GM19238 (cell line): ENCODE measurements around the gene EGFL6.
"Not testable (repeated sequence)": the region's sequence is repeated elsewhere in the genome, so short reads cannot be mapped to it uniquely, and the experiment has no call there.

Source experiments
- DNase-seq: peaks from one replicate; pipeline ENCODE4 v3.0.0; 2011; ENCODE audit warnings: low spot score; ENCODE audit not compliant: insufficient read length

Gene EGFL6

GRCh38 chrX:13652287-13652793, 82.9 kb downstream of the EGFL6 start:
- no peak for DNase-seq

GRCh38 chrX:13652850-13653693, 83.7 kb downstream of the EGFL6 start, which contains the start of gene TCEANC:
TCEANC (plus strand) TSS chrX:13653141; CDS start chrX:13662509, 9,368 bp downstream.
- peak; percentile 86 for DNase-seq

- no peak for DNase-seq
Observed at GRCh38 chrX:13654116-13654515, 84.7 kb downstream of the EGFL6 start.

- DNase-seq, result no peak
Observed at GRCh38 chrX:13655674-13656073, 86.3 kb downstream of the EGFL6 start.

GRCh38 chrX:13658602-13659001, 89.2 kb downstream of the EGFL6 start:
- no peak for DNase-seq

- DNase-seq, result no peak
Observed at GRCh38 chrX:13659063-13659462, 89.7 kb downstream of the EGFL6 start.

- no peak for DNase-seq
Observed at GRCh38 chrX:13661735-13662288, 92.4 kb downstream of the EGFL6 start.

GRCh38 chrX:13662355-13662791, 93.0 kb downstream of the EGFL6 start:
- no peak for DNase-seq

GRCh38 chrX:13664020-13664419, 94.6 kb downstream of the EGFL6 start:
- no peak for DNase-seq

- no peak for DNase-seq
Observed at GRCh38 chrX:13666836-13667235, 97.4 kb downstream of the EGFL6 start.

- no peak for DNase-seq
Observed at GRCh38 chrX:13667919-13668318, 98.5 kb downstream of the EGFL6 start.

- DNase-seq, result peak; percentile 51
Observed at GRCh38 chrX:13669246-13669737, 99.9 kb downstream of the EGFL6 start.

- DNase-seq, result not testable (repeated sequence)
Observed at GRCh38 chrX:13669755-13670154, 100.4 kb downstream of the EGFL6 start.

GRCh38 chrX:13670197-13670596, 100.8 kb downstream of the EGFL6 start:
- no peak for DNase-seq

- DNase-seq, result no peak
Observed at GRCh38 chrX:13673016-13673415, 103.6 kb downstream of the EGFL6 start.

GRCh38 chrX:13676885-13677284, 107.5 kb downstream of the EGFL6 start:
- DNase-seq, result no peak

GRCh38 chrX:13679700-13680099, 110.3 kb downstream of the EGFL6 start:
- not testable (repeated sequence) for DNase-seq

- no peak for DNase-seq
Observed at GRCh38 chrX:13681595-13681994, 112.2 kb downstream of the EGFL6 start.
